SK-N-SH (cell line): ENCODE results near the gene SLC5A12. TPM values are rescaled to one million over a fixed set of nuclear protein-coding genes. Genes with fewer than 3 reads are reported as not detected.

ENCODE experiments used
- CTCF ChIA-PET: fragments of 300-600, 350-600 bp; formaldehyde crosslinking; extraction: SDS; loops from one replicate; lab custom pipeline; 2021; lab: Yijun Ruan, JAX
- POLR2A ChIA-PET: fragments of 350-600 bp; sonication (Branson Sonifier 250); formaldehyde crosslinking; extraction: SDS; loops from one replicate; lab custom pipeline; 2020; ENCODE audit warnings: antibody characterized with exemption, inconsistent platforms; lab: Yijun Ruan, JAX
- DNase-seq: peaks from one replicate; pipeline ENCODE4 v3.0.0; 2012
- H2AFZ ChIP-seq: fragments of 200-600 bp; sonication (generic); 2 replicates; pipeline ENCODE4 v1.8.1; 2016; ENCODE audit warnings: antibody characterized with exemption, mild to moderate bottlenecking, low read depth
- H3F3A ChIP-seq: fragments of 200-600 bp; sonication (generic); replicated peaks from 2 replicates; pipeline ENCODE3; 2016; ENCODE audit warnings: antibody characterized with exemption, mild to moderate bottlenecking; ENCODE audit not compliant: insufficient read depth
- H3K27ac ChIP-seq, 2 experiments: fragments of 200-500 bp in 1 of 2; fragments of 200-600 bp in 1 of 2; sonication (Bioruptor generic) in 1 of 2; sonication (generic), shearing (Covaris generic) in 1 of 2; 2 replicates each; pipeline versions ENCODE4 v1.5.1 to v1.6.1; 2014 to 2016; ENCODE audit warnings: low read depth in 2 of 2, inconsistent platforms in 1 of 2, low read length in 1 of 2, mild to moderate bottlenecking in 1 of 2, mixed read lengths in 1 of 2
- H3K27me3 ChIP-seq: fragments of 200-600 bp; sonication (generic), shearing (Covaris generic); 2 replicates; pipeline ENCODE4 v1.6.1; 2016; ENCODE audit warnings: mixed run types; ENCODE audit not compliant: insufficient read depth
- H3K36me3 ChIP-seq, 2 experiments: fragments of 200-500 bp in 1 of 2; fragments of 200-600 bp in 1 of 2; sonication (Bioruptor generic) in 1 of 2; sonication (generic) in 1 of 2; replicated peaks in 1 of 2; 2 replicates each; pipeline versions ENCODE3 to v1.5.1; 2014 to 2016; ENCODE audit warnings: low read length in 1 of 2, mild to moderate bottlenecking in 1 of 2; ENCODE audit not compliant: insufficient read depth in 2 of 2, control insufficient read depth in 1 of 2
- H3K4me1 ChIP-seq, 2 experiments: fragments of 200-500 bp in 1 of 2; fragments of 200-600 bp in 1 of 2; sonication (Bioruptor generic) in 1 of 2; sonication (generic), shearing (Covaris generic) in 1 of 2; 2 replicates each; pipeline versions ENCODE4 v1.5.1 to v1.6.1; 2014 to 2016; ENCODE audit warnings: low read depth in 1 of 2, low read length in 1 of 2, mixed run types in 1 of 2; ENCODE audit not compliant: insufficient read depth in 2 of 2, control insufficient read depth in 1 of 2
- H3K4me2 ChIP-seq: fragments of 200-600 bp; sonication (generic), shearing (Covaris generic); 2 replicates; pipeline ENCODE4 v1.6.1; 2017; ENCODE audit warnings: mixed run types
- H3K4me3 ChIP-seq, 2 experiments: fragments of 200-500 bp in 1 of 2; fragments of 200-600 bp in 1 of 2; sonication (Bioruptor generic) in 1 of 2; sonication (generic), shearing (Covaris generic) in 1 of 2; 2 replicates each; pipeline versions ENCODE4 v1.5.1 to v1.8.1; 2014 to 2016; ENCODE audit warnings: low read depth in 2 of 2, inconsistent platforms in 1 of 2, low read length in 1 of 2, mild to moderate bottlenecking in 1 of 2, mixed read lengths in 1 of 2, moderate library complexity in 1 of 2
- H3K79me2 ChIP-seq: fragments of 200-600 bp; sonication (generic); 2 replicates; pipeline ENCODE4 v1.8.1; 2017; ENCODE audit warnings: mild to moderate bottlenecking; ENCODE audit not compliant: insufficient read depth
- H3K9ac ChIP-seq: fragments of 200-600 bp; sonication (generic); 2 replicates; pipeline ENCODE4 v1.6.1; 2017; ENCODE audit warnings: mixed run types
- H3K9me2 ChIP-seq: fragments of 200-600 bp; sonication (generic); 2 replicates; pipeline ENCODE4 v1.6.1; 2017; ENCODE audit warnings: mixed run types
- H3K9me3 ChIP-seq: fragments of 200-600 bp; sonication (generic); 2 replicates; pipeline ENCODE4 v1.6.1; 2017; ENCODE audit warnings: mixed run types, mild to moderate bottlenecking, moderate library complexity
- H4K20me1 ChIP-seq: fragments of 200-600 bp; sonication (generic); 2 replicates; pipeline ENCODE4 v1.6.1; 2017; ENCODE audit warnings: mild to moderate bottlenecking, mixed run types; ENCODE audit not compliant: insufficient read depth
- ELF1 ChIP-seq: IDR thresholded peaks from 2 replicates; pipeline ENCODE4 v1.4.0; 2012
- EP300 ChIP-seq, 2 experiments: IDR thresholded peaks; 2 replicates each; pipeline versions ENCODE4 v1.4.0 to v1.6.1; 2012; ENCODE audit warnings: borderline replicate concordance in 1 of 2, low read depth in 1 of 2, low read length in 1 of 2
- FOSL2 ChIP-seq: IDR thresholded peaks from 2 replicates; pipeline ENCODE4 v1.4.0; 2012; ENCODE audit warnings: low read depth, mild to moderate bottlenecking, moderate library complexity, borderline replicate concordance
- JUND ChIP-seq: IDR thresholded peaks from 2 replicates; pipeline ENCODE4 v1.4.0; 2012
- MAX ChIP-seq: IDR thresholded peaks from 2 replicates; pipeline ENCODE4 v1.4.0; 2012; ENCODE audit warnings: low read depth
- NFIC ChIP-seq: IDR thresholded peaks from 2 replicates; pipeline ENCODE4 v1.4.0; 2012; ENCODE audit warnings: borderline replicate concordance
- POLR2AphosphoS5 ChIP-seq: IDR thresholded peaks from 2 replicates; pipeline ENCODE4 v1.6.1; 2012; ENCODE audit warnings: low read depth, low read length
- RFX5 ChIP-seq: IDR thresholded peaks from 2 replicates; pipeline ENCODE4 v1.6.1; 2012; ENCODE audit warnings: mild to moderate bottlenecking, improper control_type of control experiment, low read length
- RXRA ChIP-seq: IDR thresholded peaks from 2 replicates; pipeline ENCODE4 v1.4.0; 2012; ENCODE audit warnings: low read depth, mild to moderate bottlenecking, borderline replicate concordance
- TCF12 ChIP-seq: IDR thresholded peaks from 2 replicates; pipeline ENCODE4 v1.4.0; 2012
- TEAD4 ChIP-seq: IDR thresholded peaks from 2 replicates; pipeline ENCODE4 v1.4.0; 2012; ENCODE audit warnings: mild to moderate bottlenecking, borderline replicate concordance; ENCODE audit not compliant: insufficient read depth
- WGBS: methylation state at CpG from one replicate; pipeline ENCODE4 v1.1.6; 2017; ENCODE audit warnings: low lambda C conversion rate; 5-methylcytosine and 5-hydroxymethylcytosine counted together
- polyA plus RNA-seq, 3 experiments: library from polyadenylated mRNA; depleted of rRNA; stranded (reverse); fragments of >200 nt; gene quantifications; 2 replicates each; pipeline ENCODE4 v1.2.3, GENCODE V29; 2012
- TF ChIP-seq, protein P1 (sequence below): IDR thresholded peaks from 2 replicates; pipeline ENCODE4; 2012
- TF ChIP-seq, protein P2 (sequence below): IDR thresholded peaks from 2 replicates; pipeline ENCODE4 v1.4.0; 2012; ENCODE audit warnings: low read depth, borderline replicate concordance
- TF ChIP-seq, protein P3 (sequence below): fragments of 150-350 bp; IDR thresholded peaks from 2 replicates; pipeline ENCODE4 v1.6.1; 2017; ENCODE audit warnings: antibody characterized with exemption, low read length, low read depth, borderline replicate concordance

SLC5A12 gene
- polyA plus RNA-seq, 1 of the 3 experiments (the other 2 are of a cell fraction), result 0.03 TPM

DNA sequence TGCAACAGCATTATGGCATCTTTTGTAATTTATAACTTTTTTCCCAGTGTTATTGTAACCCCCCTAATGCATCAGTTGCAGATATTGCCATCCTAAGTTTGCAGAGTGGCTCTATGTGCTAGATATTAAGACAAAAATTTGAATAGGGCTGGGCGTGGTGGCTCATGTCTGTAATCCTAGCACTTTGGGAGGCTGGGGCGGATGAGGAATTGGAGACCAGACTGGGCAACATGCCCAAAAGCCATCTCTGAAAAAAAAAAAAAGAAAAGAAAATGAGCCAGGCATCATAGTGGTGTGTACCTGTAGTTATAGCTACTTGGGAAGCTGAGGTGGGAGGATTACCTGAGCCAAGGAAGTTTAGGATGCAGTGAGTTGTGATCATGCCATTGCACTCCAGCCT, 99.7 kb downstream of the SLC5A12 start:
- H3K9me2 ChIP-seq, result no peaks in the 10 kb centered on the region
- no peak overlapping the region for H3K4me2 ChIP-seq
- ChIA-PET POLR2A (no interaction called here), CTCF (no interaction called here)
- no peaks in the 10 kb centered on the region for H3K27me3 ChIP-seq
- H2AFZ ChIP-seq, result no peak overlapping the region
- no peaks in the 10 kb centered on the region for H3K79me2 ChIP-seq
- H3K4me3 ChIP-seq, result no peak overlapping the region
- H3K36me3 ChIP-seq, result no peaks in the 10 kb centered on the region
- no peak overlapping the region for H3K9ac ChIP-seq
- peaks cover 0 to 45% of the 10 kb centered on the region in 2 experiments; a peak in 3 of 4 replicates for H3K4me1 ChIP-seq
- H3K9me3 ChIP-seq, result no peaks in the 10 kb centered on the region
- no peak for DNase-seq
- WGBS, result 54% methylated on average over 2 of the region's 2 CpGs
- TF ChIP-seq ELF1 (no peak), RFX5 (no peak), NFIC (0 out of 2 replicates have a peak, but pooled peaks have one; percentile 5)
- H4K20me1 ChIP-seq, result no peaks in the 10 kb centered on the region
- H3F3A ChIP-seq, result peaks cover 11% of the 10 kb centered on the region
- H3K27ac ChIP-seq, result peak overlapping the region in 1 of 2 experiments; percentile 52; a peak in 2 of 4 replicates

GRCh38 chr11:26621132-26621531, 100.7 kb downstream of the SLC5A12 start:
- ChIA-PET CTCF (interaction anchor here (0.6 to 0.8 kb wide), 2 partner anchors 22 to 325 kb away, joined by 3 read pairs; no protein-coding TSS in a partner anchor), POLR2A (no interaction called here)
- Histone ChIP-seq H3K4me1 (peaks cover 0 to 45% of the 10 kb centered on the region in 2 experiments; a peak in 3 of 4 replicates), H3F3A (peaks cover 11% of the 10 kb centered on the region), H3K27ac (peak overlapping the region; percentile 28 to 71; a peak in 3 of 4 replicates), H3K4me2 (no peak overlapping the region), H3K9me3 (no peaks in the 10 kb centered on the region), H2AFZ (0 out of 2 replicates have a peak overlapping the region, but pooled peaks have one; percentile 16), H3K36me3 (no peaks in the 10 kb centered on the region), H3K9me2 (no peaks in the 10 kb centered on the region), H3K9ac (no peak overlapping the region), H3K27me3 (no peaks in the 10 kb centered on the region), H3K4me3 (no peak overlapping the region), H3K79me2 (no peaks in the 10 kb centered on the region), H4K20me1 (no peaks in the 10 kb centered on the region)
- peak; percentile 87 for TF ChIP-seq JUND
- peak; percentile 73 for TF ChIP-seq TCF12
- TF ChIP-seq NFIC, result peak; percentile 57; the same call in 1 of the 2 replicates
- TF ChIP-seq RXRA, result peak; percentile 15; the same call in 1 of the 2 replicates
- peak in 1 of 2 experiments; percentile 35; a peak in 1 of 4 replicates for TF ChIP-seq EP300 (IDR thresholded peaks at IDR 0.05; ENCODE audit: borderline replicate concordance in 1 of 2, low read depth in 1 of 2, low read length in 1 of 2)
- peak; percentile 40; the same call in 1 of the 2 replicates for TF ChIP-seq TEAD4
- TF ChIP-seq FOSL2, result peak; percentile 94
- TF ChIP-seq, protein P1, sequence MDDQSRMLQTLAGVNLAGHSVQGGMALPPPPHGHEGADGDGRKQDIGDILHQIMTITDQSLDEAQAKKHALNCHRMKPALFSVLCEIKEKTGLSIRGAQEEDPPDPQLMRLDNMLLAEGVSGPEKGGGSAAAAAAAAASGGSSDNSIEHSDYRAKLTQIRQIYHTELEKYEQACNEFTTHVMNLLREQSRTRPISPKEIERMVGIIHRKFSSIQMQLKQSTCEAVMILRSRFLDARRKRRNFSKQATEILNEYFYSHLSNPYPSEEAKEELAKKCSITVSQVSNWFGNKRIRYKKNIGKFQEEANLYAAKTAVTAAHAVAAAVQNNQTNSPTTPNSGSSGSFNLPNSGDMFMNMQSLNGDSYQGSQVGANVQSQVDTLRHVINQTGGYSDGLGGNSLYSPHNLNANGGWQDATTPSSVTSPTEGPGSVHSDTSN, result peak; percentile 80
- 0 out of 2 replicates have a peak, but pooled peaks have one; percentile 29 for TF ChIP-seq MAX
- TF ChIP-seq POLR2AphosphoS5, result no peak
- TF ChIP-seq, protein P2, sequence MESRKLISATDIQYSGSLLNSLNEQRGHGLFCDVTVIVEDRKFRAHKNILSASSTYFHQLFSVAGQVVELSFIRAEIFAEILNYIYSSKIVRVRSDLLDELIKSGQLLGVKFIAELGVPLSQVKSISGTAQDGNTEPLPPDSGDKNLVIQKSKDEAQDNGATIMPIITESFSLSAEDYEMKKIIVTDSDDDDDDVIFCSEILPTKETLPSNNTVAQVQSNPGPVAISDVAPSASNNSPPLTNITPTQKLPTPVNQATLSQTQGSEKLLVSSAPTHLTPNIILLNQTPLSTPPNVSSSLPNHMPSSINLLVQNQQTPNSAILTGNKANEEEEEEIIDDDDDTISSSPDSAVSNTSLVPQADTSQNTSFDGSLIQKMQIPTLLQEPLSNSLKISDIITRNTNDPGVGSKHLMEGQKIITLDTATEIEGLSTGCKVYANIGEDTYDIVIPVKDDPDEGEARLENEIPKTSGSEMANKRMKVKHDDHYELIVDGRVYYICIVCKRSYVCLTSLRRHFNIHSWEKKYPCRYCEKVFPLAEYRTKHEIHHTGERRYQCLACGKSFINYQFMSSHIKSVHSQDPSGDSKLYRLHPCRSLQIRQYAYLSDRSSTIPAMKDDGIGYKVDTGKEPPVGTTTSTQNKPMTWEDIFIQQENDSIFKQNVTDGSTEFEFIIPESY, result no peak
- TF ChIP-seq, protein P3, sequence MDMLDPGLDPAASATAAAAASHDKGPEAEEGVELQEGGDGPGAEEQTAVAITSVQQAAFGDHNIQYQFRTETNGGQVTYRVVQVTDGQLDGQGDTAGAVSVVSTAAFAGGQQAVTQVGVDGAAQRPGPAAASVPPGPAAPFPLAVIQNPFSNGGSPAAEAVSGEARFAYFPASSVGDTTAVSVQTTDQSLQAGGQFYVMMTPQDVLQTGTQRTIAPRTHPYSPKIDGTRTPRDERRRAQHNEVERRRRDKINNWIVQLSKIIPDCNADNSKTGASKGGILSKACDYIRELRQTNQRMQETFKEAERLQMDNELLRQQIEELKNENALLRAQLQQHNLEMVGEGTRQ, result no peak
- no peak for DNase-seq
